GM12891 (cell line): Measurements from ENCODE around the gene ZNF618.

Source experiments
- PAX5 ChIP-seq: IDR thresholded peaks from 2 replicates; pipeline ENCODE4 v1.6.1; 2011; ENCODE audit warnings: low read length, moderate library complexity, mild to moderate bottlenecking; ENCODE audit not compliant: insufficient read depth, severe bottlenecking
- POLR2A ChIP-seq: IDR thresholded peaks from 2 replicates; pipeline ENCODE4 v1.6.1; 2011; ENCODE audit warnings: low read depth, low read length, control low read depth
- POLR2AphosphoS5 ChIP-seq: IDR thresholded peaks from 2 replicates; pipeline ENCODE4 v1.6.1; 2011; ENCODE audit warnings: low read depth, low read length, control low read depth
- POU2F2 ChIP-seq: IDR thresholded peaks from 2 replicates; pipeline ENCODE4 v1.6.1; 2011; ENCODE audit warnings: low read depth, mild to moderate bottlenecking, control low read depth, low read length, moderate library complexity
- SPI1 ChIP-seq: IDR thresholded peaks from 2 replicates; pipeline ENCODE4 v1.6.1; 2011; ENCODE audit warnings: low read depth, low read length, control low read depth
- TAF1 ChIP-seq: IDR thresholded peaks from 2 replicates; pipeline ENCODE4 v1.6.1; 2011; ENCODE audit warnings: low read depth, low read length, control low read depth

DNA sequence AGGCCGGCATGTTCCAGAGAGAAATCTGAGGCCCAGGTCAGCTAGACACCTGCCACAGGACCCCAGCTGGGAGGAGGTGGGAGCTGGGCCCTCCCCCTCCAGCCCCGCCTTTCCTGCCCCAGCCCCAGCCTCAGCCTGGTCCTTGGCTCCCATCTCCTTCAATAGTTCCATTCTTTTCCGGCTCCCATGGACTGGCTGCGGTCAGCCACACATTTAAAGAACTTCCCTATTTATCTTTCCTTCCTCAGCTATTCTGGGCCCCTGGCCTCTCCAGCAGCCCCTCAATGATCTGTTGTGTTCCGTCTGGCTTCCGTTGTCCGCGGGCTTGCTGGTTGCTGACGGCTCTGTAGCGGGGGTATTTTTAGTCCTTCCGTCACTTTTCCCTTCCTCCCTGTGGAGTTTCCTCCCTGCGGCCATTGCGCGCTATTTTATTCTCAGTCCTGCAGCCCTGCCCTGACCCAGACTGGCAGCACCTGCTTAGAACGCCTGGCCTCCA lies 128.2 kb downstream of the ZNF618 start:
- TF ChIP-seq TAF1 (no peak), POLR2AphosphoS5 (no peak), POLR2A (no peak), POU2F2 (no peak), SPI1 (no peak), PAX5 (no peak)
